IMR-90 (cell line): ENCODE results near the gene RAB1B. TPM values are rescaled to one million over a fixed set of nuclear protein-coding genes. Genes with fewer than 3 reads are reported as not detected.

ENCODE experiments used
- ATAC-seq: fragments of 200-7000 bp; cut with Tn5 transposase; 2 replicates; pipeline ENCODE4 v1.9.1; 2020; ENCODE audit warnings: low read depth, mild to moderate bottlenecking, moderate library complexity
- BruUV-seq: library from RNA; stranded (reverse); fragments of 400-500 nt; replicated peaks from 2 replicates; lab custom pipeline; 2021; lab: Mats Ljungman, UMichigan
- CTCF ChIA-PET: fragments of 300-600 bp; formaldehyde crosslinking; extraction: SDS; loops from one replicate; lab custom pipeline; 2021; ENCODE audit warnings: antibody characterized with exemption; lab: Yijun Ruan, JAX
- POLR2A ChIA-PET: fragments of 300-600 bp; sonication (Branson Sonifier 250); formaldehyde crosslinking; loops from one replicate; lab custom pipeline; 2022; ENCODE audit warnings: antibody characterized with exemption; ENCODE audit not compliant: unreplicated experiment; lab: Charles Lee
- DNase-seq: peaks from one replicate; pipeline ENCODE4 v3.0.0; 2013
- H2AFZ ChIP-seq: replicated peaks from 2 replicates; pipeline ENCODE3; 2013; ENCODE audit warnings: low read length, mild to moderate bottlenecking; ENCODE audit not compliant: poor library complexity
- H2AK5ac ChIP-seq: 2 replicates; pipeline ENCODE4 v1.6.1; 2013; ENCODE audit warnings: low read depth, low read length, inconsistent platforms
- H2AK9ac ChIP-seq: replicated peaks from 2 replicates; pipeline ENCODE3; 2013; ENCODE audit warnings: mild to moderate bottlenecking, low read depth, low read length, moderate library complexity; ENCODE audit not compliant: poor library complexity
- H2BK120ac ChIP-seq: 2 replicates; pipeline ENCODE4 v1.6.1; 2013; ENCODE audit warnings: low read depth, low read length, inconsistent platforms
- H2BK15ac ChIP-seq: 3 replicates; pipeline ENCODE4 v1.6.1; 2013; ENCODE audit warnings: low read depth, low read length, inconsistent platforms
- H2BK20ac ChIP-seq: 2 replicates; pipeline ENCODE4 v1.6.1; 2013; ENCODE audit warnings: low read depth, mild to moderate bottlenecking, inconsistent platforms, low read length, moderate library complexity
- H2BK5ac ChIP-seq: 2 replicates; pipeline ENCODE4 v1.6.1; 2013; ENCODE audit warnings: mild to moderate bottlenecking, low read depth, low read length, inconsistent platforms; ENCODE audit not compliant: poor library complexity, severe bottlenecking
- H3K14ac ChIP-seq: replicated peaks from 2 replicates; pipeline ENCODE4 v1.6.1; 2013; ENCODE audit warnings: low read depth, low read length, inconsistent platforms
- H3K18ac ChIP-seq: 2 replicates; pipeline ENCODE4 v1.6.1; 2013; ENCODE audit warnings: low read depth, low read length, control low read depth
- H3K23ac ChIP-seq: 2 replicates; pipeline ENCODE4 v1.6.1; 2013; ENCODE audit warnings: low read depth, low read length, inconsistent platforms
- H3K27ac ChIP-seq: 2 replicates; pipeline ENCODE4 v1.5.1; 2013; ENCODE audit warnings: mild to moderate bottlenecking, control low read depth, low read length; ENCODE audit not compliant: insufficient read depth
- H3K27me3 ChIP-seq: 2 replicates; pipeline ENCODE4 v1.6.1; 2013; ENCODE audit warnings: low read length; ENCODE audit not compliant: control insufficient read depth, insufficient read depth
- H3K36me3 ChIP-seq: 2 replicates; pipeline ENCODE4 v1.6.1; 2013; ENCODE audit warnings: low read length, mixed read lengths; ENCODE audit not compliant: control insufficient read depth, insufficient read depth
- H3K4ac ChIP-seq: 2 replicates; pipeline ENCODE4 v1.6.1; 2013; ENCODE audit warnings: low read depth, low read length, inconsistent platforms
- H3K4me1 ChIP-seq: 2 replicates; pipeline ENCODE4 v1.6.1; 2013; ENCODE audit warnings: low read length, mixed read lengths; ENCODE audit not compliant: control insufficient read depth, insufficient read depth
- H3K4me2 ChIP-seq: 2 replicates; pipeline ENCODE4 v1.6.1; 2013; ENCODE audit warnings: low read depth, mild to moderate bottlenecking, control low read depth, low read length, moderate library complexity
- H3K4me3 ChIP-seq: 2 replicates; pipeline ENCODE4 v1.5.1; 2013; ENCODE audit warnings: low read depth, mild to moderate bottlenecking, control low read depth, low read length, moderate library complexity; ENCODE audit not compliant: insufficient read depth
- H3K56ac ChIP-seq: 2 replicates; pipeline ENCODE4 v1.6.1; 2013; ENCODE audit warnings: low read length, inconsistent platforms; ENCODE audit not compliant: insufficient read depth; ENCODE audit errors: extremely low read depth
- H3K79me1 ChIP-seq, 2 experiments: 2 replicates each; pipeline ENCODE4 v1.6.1; 2013; ENCODE audit warnings: low read length in 2 of 2, inconsistent platforms in 1 of 2, low read depth in 1 of 2
- H3K9ac ChIP-seq: 2 replicates; pipeline ENCODE4 v1.6.1; 2013; ENCODE audit warnings: low read depth, low read length, control low read depth
- H3K9me1 ChIP-seq: 2 replicates; pipeline ENCODE4 v1.6.1; 2013; ENCODE audit warnings: low read length, inconsistent platforms; ENCODE audit not compliant: insufficient read depth
- H3K9me3 ChIP-seq: 2 replicates; pipeline ENCODE4 v1.6.1; 2013; ENCODE audit warnings: low read length; ENCODE audit not compliant: control insufficient read depth, insufficient read depth
- H4K20me1 ChIP-seq: 2 replicates; pipeline ENCODE4 v1.6.1; 2013; ENCODE audit warnings: low read length, inconsistent platforms; ENCODE audit not compliant: insufficient read depth
- H4K5ac ChIP-seq: 2 replicates; pipeline ENCODE4 v1.6.1; 2013; ENCODE audit warnings: mild to moderate bottlenecking, low read depth, low read length, control low read depth
- H4K8ac ChIP-seq, 2 experiments: 2 replicates each; pipeline ENCODE4 v1.6.1; 2013; ENCODE audit warnings: low read depth in 2 of 2, low read length in 2 of 2, control low read depth in 1 of 2, inconsistent platforms in 1 of 2
- H4K91ac ChIP-seq: 2 replicates; pipeline ENCODE4 v1.6.1; 2013; ENCODE audit warnings: low read depth, low read length, inconsistent platforms; ENCODE audit not compliant: insufficient read depth
- BHLHE40 ChIP-seq: fragments of 150-350 bp; IDR thresholded peaks from 2 replicates; pipeline ENCODE4 v1.6.1; 2016; ENCODE audit warnings: mild to moderate bottlenecking, low read depth, low read length
- CEBPB ChIP-seq: IDR thresholded peaks from 2 replicates; pipeline ENCODE4 v1.6.1; 2012; ENCODE audit warnings: low read depth, low read length, improper control_type of control experiment
- CHD1 ChIP-seq: IDR thresholded peaks from 2 replicates; pipeline ENCODE4 v1.6.1; 2012; ENCODE audit warnings: low read depth, low read length, improper control_type of control experiment
- FOS ChIP-seq: fragments of 150-350 bp; IDR thresholded peaks from 2 replicates; pipeline ENCODE4 v1.6.1; 2016; ENCODE audit warnings: low read depth, low read length
- MAFK ChIP-seq: IDR thresholded peaks from 2 replicates; pipeline ENCODE4 v1.6.1; 2012; ENCODE audit warnings: low read depth, low read length, improper control_type of control experiment
- MAZ ChIP-seq: IDR thresholded peaks from 2 replicates; pipeline ENCODE4 v1.6.1; 2012; ENCODE audit warnings: low read depth, mild to moderate bottlenecking, low read length, improper control_type of control experiment, moderate library complexity, borderline replicate concordance
- MXI1 ChIP-seq: IDR thresholded peaks from 2 replicates; pipeline ENCODE4 v1.6.1; 2012; ENCODE audit warnings: low read depth, mild to moderate bottlenecking, low read length, moderate library complexity, borderline replicate concordance
- NFE2L2 ChIP-seq: fragments of 150-350 bp; IDR thresholded peaks from 2 replicates; pipeline ENCODE4 v1.6.1; 2016; ENCODE audit warnings: low read depth, mild to moderate bottlenecking, low read length
- POLR2A ChIP-seq: IDR thresholded peaks from 2 replicates; pipeline ENCODE4 v1.6.1; 2012; ENCODE audit warnings: mild to moderate bottlenecking, low read depth, low read length
- RAD21 ChIP-seq: IDR thresholded peaks from 2 replicates; pipeline ENCODE4 v1.6.1; 2012; ENCODE audit warnings: low read length, improper control_type of control experiment
- RCOR1 ChIP-seq: IDR thresholded peaks from 2 replicates; pipeline ENCODE4 v1.6.1; 2012; ENCODE audit warnings: mild to moderate bottlenecking, low read length, improper control_type of control experiment; ENCODE audit not compliant: insufficient replicate concordance
- RFX5 ChIP-seq: IDR thresholded peaks from 2 replicates; pipeline ENCODE4 v1.8.0; 2012; ENCODE audit warnings: low read depth, mild to moderate bottlenecking, low read length, moderate library complexity
- SMC3 ChIP-seq: fragments of 150-350 bp; IDR thresholded peaks from 2 replicates; pipeline ENCODE4 v1.6.1; 2016; ENCODE audit warnings: low read depth, mild to moderate bottlenecking, antibody characterized with exemption, low read length, moderate library complexity
- WGBS, 2 experiments: methylation state at CpG; one replicate each; pipeline versions ENCODE4 v1.1.5 to v1.1.7; 2013; ENCODE audit warnings: missing lambda C conversion rate in 2 of 2; ENCODE audit not compliant: insufficient read length in 1 of 2; ENCODE audit errors: extremely low coverage in 2 of 2; 5-methylcytosine and 5-hydroxymethylcytosine counted together
- dilution Hi-C: fragments of 300-500 bp; cut with HindIII; formaldehyde crosslinking; loops from one replicate; pipeline ENCODE4 v1.14.3; 2018; ENCODE audit warnings: low sequenced_read_pairs; ENCODE audit not compliant: unreplicated experiment
- in situ Hi-C: fragments of 300-500 bp; cut with MboI; formaldehyde crosslinking; loops from 3 replicates; pipeline ENCODE4 v1.14.3; 2019; ENCODE audit warnings: low sequenced_read_pairs, inconsistent platforms, mixed read lengths
- intact Hi-C: fragments of 100-400 bp; cut with micrococcal nuclease; formaldehyde crosslinking; loops from 2 replicates; pipeline ENCODE4 v1.10.0; 2022
- polyA plus RNA-seq, 3 experiments: library from polyadenylated mRNA; depleted of rRNA; stranded (reverse); fragments of >200 nt; gene quantifications; 2 replicates each; pipeline ENCODE4 v1.2.3, GENCODE V29; 2012; ENCODE audit warnings: low replicate concordance in 1 of 3
- total RNA-seq: library from RNA; depleted of rRNA; stranded (reverse); fragments of >200 nt; gene quantifications from 2 replicates; pipeline ENCODE4 v1.2.3, GENCODE V29; 2012
- TF ChIP-seq, protein P1 (sequence below): conservative IDR thresholded peaks from 2 replicates; pipeline ENCODE4 v1.5.1; 2012; ENCODE audit warnings: mild to moderate bottlenecking, low read depth, low read length, improper control_type of control experiment
- TF ChIP-seq, protein P2 (sequence below): fragments of 150-350 bp; IDR thresholded peaks from 2 replicates; pipeline ENCODE4 v1.6.1; 2016; ENCODE audit warnings: low read depth, mild to moderate bottlenecking, low read length, moderate library complexity, borderline replicate concordance
- TF ChIP-seq, protein P3 (sequence below): fragments of 150-350 bp; IDR thresholded peaks from 2 replicates; pipeline ENCODE4 v1.6.1; 2017; ENCODE audit warnings: mild to moderate bottlenecking, antibody characterized with exemption, low read length, low read depth

RAB1B gene
- total and polyA plus RNA-seq, 2 of the 4 experiments (the other 2 are of a cell fraction): 83.7 to 248 TPM

DNA sequence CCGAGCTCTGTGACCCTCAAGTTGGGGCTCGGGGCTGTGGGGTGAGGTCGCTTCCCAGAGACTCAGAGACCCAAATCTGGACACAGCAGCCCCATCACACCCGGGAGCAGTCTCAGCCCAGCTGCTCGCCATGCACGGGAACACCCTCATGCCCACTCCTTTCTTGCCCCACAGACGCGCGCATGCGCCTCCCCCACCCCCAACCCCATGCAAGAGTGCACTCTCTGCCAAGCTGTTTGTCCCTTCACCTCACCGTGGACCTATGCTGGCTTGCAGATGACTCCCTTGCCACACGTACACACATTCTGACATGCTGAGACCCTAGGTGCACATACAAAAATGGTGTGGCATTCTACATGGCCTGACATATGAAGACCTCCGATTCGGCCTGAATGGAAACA, 48.9 kb downstream of the RAB1B start:
- WGBS, 2 experiments: 0% methylated on average over 7 of the region's 14 CpGs; no CpG with 5 or more reads in 1 of the 2 experiments
- Histone ChIP-seq H3K56ac (peak overlapping the region; percentile 98), H3K36me3 (no peaks in the 10 kb centered on the region), H2BK5ac (peak overlapping the region; percentile 100), H3K14ac (peak overlapping the region; percentile 100), H3K4ac (peak overlapping the region; percentile 100), H4K5ac (peak overlapping the region; percentile 97), H4K8ac (peak overlapping the region; percentile 85 to 99), H3K9ac (peak overlapping the region; percentile 95), H2AK5ac (peak overlapping the region; percentile 100), H4K20me1 (peaks cover 37% of the 10 kb centered on the region), H3K4me1 (peaks cover 32% of the 10 kb centered on the region), H3K4me2 (peak overlapping the region; percentile 77), H2BK20ac (peak overlapping the region; percentile 100), H3K79me1 (peaks cover 0 to 42% of the 10 kb centered on the region in 2 experiments; a peak in 2 of 4 replicates), H4K91ac (peak overlapping the region; percentile 99), H2BK120ac (peak overlapping the region; percentile 100), H3K27ac (peak overlapping the region; percentile 100), H3K4me3 (no peak overlapping the region), H3K18ac (peak overlapping the region; percentile 97), H3K23ac (peak overlapping the region; percentile 100), H2BK15ac (peak overlapping the region; percentile 94; the same call in 2 of the 3 replicates), H2AFZ (peak overlapping the region; percentile 89), H3K9me1 (peaks cover 11% of the 10 kb centered on the region), H3K9me3 (no peaks in the 10 kb centered on the region), H2AK9ac (peak overlapping the region; percentile 26), H3K27me3 (no peaks in the 10 kb centered on the region)
- peak; percentile 2 for ATAC-seq
- ChIA-PET POLR2A (interaction anchor here (0.8 to 1.2 kb wide), 3 partner anchors 10 to 28 kb away, joined by 5 to 16 read pairs (median 5); partner anchors contain the start of genes RIN1 and YIF1A), CTCF (no interaction called here)
- intact Hi-C loops (no loop called here), dilution Hi-C loops (no loop called here), in situ Hi-C loops (no loop called here)
- TF ChIP-seq MAFK (no peak), NFE2L2 (no peak; the same call in 1 of the 2 replicates), FOS (no peak), RFX5 (no peak), RAD21 (no peak), CHD1 (no peak), BHLHE40 (no peak), MAZ (peak; percentile 5; the same call in 1 of the 2 replicates), SMC3 (no peak), MXI1 (peak; percentile 43; the same call in 1 of the 2 replicates), POLR2A (peak; percentile 25), RCOR1 (no peak), CEBPB (no peak)
- TF ChIP-seq, protein P1, sequence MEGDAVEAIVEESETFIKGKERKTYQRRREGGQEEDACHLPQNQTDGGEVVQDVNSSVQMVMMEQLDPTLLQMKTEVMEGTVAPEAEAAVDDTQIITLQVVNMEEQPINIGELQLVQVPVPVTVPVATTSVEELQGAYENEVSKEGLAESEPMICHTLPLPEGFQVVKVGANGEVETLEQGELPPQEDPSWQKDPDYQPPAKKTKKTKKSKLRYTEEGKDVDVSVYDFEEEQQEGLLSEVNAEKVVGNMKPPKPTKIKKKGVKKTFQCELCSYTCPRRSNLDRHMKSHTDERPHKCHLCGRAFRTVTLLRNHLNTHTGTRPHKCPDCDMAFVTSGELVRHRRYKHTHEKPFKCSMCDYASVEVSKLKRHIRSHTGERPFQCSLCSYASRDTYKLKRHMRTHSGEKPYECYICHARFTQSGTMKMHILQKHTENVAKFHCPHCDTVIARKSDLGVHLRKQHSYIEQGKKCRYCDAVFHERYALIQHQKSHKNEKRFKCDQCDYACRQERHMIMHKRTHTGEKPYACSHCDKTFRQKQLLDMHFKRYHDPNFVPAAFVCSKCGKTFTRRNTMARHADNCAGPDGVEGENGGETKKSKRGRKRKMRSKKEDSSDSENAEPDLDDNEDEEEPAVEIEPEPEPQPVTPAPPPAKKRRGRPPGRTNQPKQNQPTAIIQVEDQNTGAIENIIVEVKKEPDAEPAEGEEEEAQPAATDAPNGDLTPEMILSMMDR: no peak
- TF ChIP-seq, protein P2, sequence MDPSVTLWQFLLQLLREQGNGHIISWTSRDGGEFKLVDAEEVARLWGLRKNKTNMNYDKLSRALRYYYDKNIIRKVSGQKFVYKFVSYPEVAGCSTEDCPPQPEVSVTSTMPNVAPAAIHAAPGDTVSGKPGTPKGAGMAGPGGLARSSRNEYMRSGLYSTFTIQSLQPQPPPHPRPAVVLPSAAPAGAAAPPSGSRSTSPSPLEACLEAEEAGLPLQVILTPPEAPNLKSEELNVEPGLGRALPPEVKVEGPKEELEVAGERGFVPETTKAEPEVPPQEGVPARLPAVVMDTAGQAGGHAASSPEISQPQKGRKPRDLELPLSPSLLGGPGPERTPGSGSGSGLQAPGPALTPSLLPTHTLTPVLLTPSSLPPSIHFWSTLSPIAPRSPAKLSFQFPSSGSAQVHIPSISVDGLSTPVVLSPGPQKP: no peak
- TF ChIP-seq, protein P3, sequence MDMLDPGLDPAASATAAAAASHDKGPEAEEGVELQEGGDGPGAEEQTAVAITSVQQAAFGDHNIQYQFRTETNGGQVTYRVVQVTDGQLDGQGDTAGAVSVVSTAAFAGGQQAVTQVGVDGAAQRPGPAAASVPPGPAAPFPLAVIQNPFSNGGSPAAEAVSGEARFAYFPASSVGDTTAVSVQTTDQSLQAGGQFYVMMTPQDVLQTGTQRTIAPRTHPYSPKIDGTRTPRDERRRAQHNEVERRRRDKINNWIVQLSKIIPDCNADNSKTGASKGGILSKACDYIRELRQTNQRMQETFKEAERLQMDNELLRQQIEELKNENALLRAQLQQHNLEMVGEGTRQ: no peak
- peak; percentile 68 for DNase-seq
- no TSS peak for BruUV-seq
